IPS DF 6.9 (cell line): ENCODE results near the gene KCNQ1.

Experiments used
- DNase-seq: peaks from one replicate; pipeline ENCODE4 v3.0.0-alpha.2; 2013; ENCODE audit warnings: low read depth, low spot score
- H3K27ac ChIP-seq: one replicate; pipeline ENCODE4 v1.5.1; 2013; ENCODE audit warnings: low read length, control low read depth
- H3K27me3 ChIP-seq: 2 replicates; pipeline ENCODE4 v1.6.1; 2013; ENCODE audit warnings: mild to moderate bottlenecking, low read length; ENCODE audit not compliant: control insufficient read depth, insufficient read depth
- H3K36me3 ChIP-seq: 2 replicates; pipeline ENCODE4 v1.6.1; 2013; ENCODE audit warnings: low read length; ENCODE audit not compliant: control insufficient read depth, insufficient read depth
- H3K4me1 ChIP-seq: 2 replicates; pipeline ENCODE4 v1.6.1; 2013; ENCODE audit warnings: low read length; ENCODE audit not compliant: control insufficient read depth, insufficient read depth
- H3K4me3 ChIP-seq: 2 replicates; pipeline ENCODE4 v1.5.1; 2013; ENCODE audit warnings: mild to moderate bottlenecking, low read length
- H3K9me3 ChIP-seq: 2 replicates; pipeline ENCODE4 v1.6.1; 2013; ENCODE audit warnings: low read length, inconsistent platforms; ENCODE audit not compliant: control insufficient read depth, insufficient read depth
- WGBS: extraction: QIAGEN DNeasy Blood & Tissue Kit; methylation state at CpG from one replicate; pipeline ENCODE4 v1.1.7; 2013; ENCODE audit warnings: mixed read lengths, missing lambda C conversion rate; ENCODE audit not compliant: insufficient read length, insufficient coverage; 5-methylcytosine and 5-hydroxymethylcytosine counted together

Gene KCNQ1

DNA sequence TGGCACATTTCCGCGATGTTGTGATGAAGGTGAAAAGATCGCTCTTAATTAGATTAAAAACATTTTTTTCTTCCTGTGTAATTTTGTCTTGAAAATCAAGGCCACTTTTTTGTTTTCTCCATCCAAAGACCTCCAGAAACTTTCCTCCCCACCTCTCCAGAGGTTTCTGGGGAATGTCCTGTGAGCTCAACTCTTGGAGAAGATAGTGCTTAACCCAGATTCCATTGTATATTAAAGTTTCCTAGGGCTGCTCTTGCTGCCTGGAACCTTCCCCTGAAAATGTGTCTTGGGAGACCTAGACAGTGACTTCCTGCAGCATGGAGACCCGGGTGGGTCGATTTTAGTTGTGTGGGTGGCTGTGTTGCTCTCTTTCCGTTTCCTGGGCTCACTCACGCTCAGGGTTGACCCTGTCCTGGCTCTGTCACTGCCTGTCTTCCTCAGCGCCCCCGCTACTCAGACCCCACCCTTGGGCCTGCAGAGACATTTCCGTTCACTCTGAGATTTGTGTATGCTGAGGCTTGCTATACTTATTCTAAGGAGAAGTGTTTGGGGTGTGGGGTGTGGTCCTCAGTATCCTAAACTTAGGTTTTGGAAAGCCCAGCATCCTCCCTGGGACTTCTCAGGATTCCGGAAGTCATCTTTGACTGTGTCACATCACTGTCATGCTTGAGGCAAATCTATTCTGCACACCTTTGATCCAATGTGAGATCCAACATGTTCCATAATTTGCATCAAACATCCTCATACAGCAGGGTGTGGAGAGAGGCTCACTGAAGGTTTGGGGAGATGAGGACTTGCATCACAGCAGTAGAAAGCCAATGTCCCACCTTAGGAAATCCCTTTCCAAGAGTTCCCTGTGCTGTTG is 207.8 kb downstream of the KCNQ1 start:
- no CpG with 5 or more reads among the region's 11 CpGs for WGBS

DNA sequence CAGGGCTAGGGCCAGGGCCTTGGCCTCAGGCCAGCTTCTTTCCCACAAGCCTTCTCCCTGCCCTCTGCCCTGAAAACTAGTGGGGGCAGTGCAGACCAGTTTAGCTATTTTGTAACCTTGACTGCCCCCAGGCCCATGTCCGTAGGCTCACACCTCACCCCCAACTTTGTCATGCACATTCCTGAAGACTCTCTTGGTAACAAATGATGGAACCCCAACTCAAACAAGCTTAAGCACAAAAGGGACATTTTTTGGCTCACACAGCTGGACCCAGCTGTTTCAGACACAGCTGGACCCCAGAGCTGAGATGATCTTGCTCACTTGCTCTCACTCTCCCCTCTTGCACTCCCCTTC is 208.4 kb downstream of the KCNQ1 start:
- 0 out of 2 replicates have a peak, but pooled peaks cover 4% of the 10 kb centered on the region for H3K27me3 ChIP-seq

More for the DNA sequence above, 207.8 kb downstream of the KCNQ1 start:
- no peaks in the 10 kb centered on the region for H3K4me1 ChIP-seq
- H3K27ac ChIP-seq, result no peak overlapping the region
- H3K36me3 ChIP-seq, result no peaks in the 10 kb centered on the region; the same call in 1 of the 2 replicates
- DNase-seq, result no peak
- 0 out of 2 replicates have a peak, but pooled peaks cover 4% of the 10 kb centered on the region for H3K27me3 ChIP-seq
- peaks cover 16% of the 10 kb centered on the region for H3K9me3 ChIP-seq
- no peak overlapping the region for H3K4me3 ChIP-seq

DNA sequence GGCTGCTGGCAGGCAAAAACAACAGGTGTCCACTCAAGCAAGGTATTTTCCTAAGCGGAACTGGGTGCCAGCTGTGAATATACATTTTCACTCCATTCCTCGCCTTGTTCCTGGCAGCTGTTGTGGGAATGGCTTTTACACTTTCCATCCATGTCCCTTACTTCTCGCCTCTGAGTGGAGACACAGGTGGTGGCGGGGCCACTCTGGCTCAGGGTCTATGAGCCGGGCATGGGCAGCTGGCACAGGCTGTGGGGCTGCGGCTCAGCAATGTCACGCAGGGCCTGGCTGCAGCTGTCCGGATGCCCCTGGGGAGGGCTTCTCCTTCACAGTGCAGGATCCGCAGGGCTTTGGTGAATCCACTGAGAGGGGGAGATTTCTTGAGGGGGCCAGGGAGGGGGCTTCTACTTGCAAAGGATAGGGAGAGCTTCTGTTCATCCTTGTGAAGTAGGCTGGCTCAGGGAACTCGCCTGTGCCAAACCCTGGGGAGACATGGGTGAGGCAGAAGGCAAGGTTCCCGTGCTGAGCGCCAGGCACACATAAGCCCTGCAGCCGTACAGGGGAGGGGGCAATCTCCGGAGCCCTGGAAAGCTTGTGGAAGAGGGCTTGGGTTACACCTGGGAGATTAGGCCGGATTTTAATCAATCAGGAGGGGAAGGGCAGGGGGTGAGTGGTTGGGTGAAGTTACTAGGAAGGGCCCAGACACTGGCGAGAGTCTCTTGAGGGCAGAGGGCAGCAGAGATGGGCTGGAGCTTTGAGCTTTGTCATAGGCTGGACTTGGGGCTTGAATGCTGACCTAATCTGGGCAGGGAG is 209.3 kb downstream of the KCNQ1 start:
- Histone ChIP-seq H3K27ac (no peak overlapping the region), H3K9me3 (peaks cover 16% of the 10 kb centered on the region), H3K36me3 (no peaks in the 10 kb centered on the region; the same call in 1 of the 2 replicates), H3K27me3 (0 out of 2 replicates have a peak, but pooled peaks cover 4% of the 10 kb centered on the region), H3K4me1 (no peaks in the 10 kb centered on the region), H3K4me3 (no peak overlapping the region)
- DNase-seq, result no peak
- WGBS, result no CpG with 5 or more reads among the region's 16 CpGs

More for the DNA sequence above, 208.4 kb downstream of the KCNQ1 start:
- no peak overlapping the region for H3K27ac ChIP-seq
- no CpG with 5 or more reads among the region's 1 CpG for WGBS
- no peaks in the 10 kb centered on the region for H3K4me1 ChIP-seq
- no peaks in the 10 kb centered on the region; the same call in 1 of the 2 replicates for H3K36me3 ChIP-seq
- DNase-seq, result no peak
- H3K9me3 ChIP-seq, result peaks cover 16% of the 10 kb centered on the region
- no peak overlapping the region for H3K4me3 ChIP-seq

DNA sequence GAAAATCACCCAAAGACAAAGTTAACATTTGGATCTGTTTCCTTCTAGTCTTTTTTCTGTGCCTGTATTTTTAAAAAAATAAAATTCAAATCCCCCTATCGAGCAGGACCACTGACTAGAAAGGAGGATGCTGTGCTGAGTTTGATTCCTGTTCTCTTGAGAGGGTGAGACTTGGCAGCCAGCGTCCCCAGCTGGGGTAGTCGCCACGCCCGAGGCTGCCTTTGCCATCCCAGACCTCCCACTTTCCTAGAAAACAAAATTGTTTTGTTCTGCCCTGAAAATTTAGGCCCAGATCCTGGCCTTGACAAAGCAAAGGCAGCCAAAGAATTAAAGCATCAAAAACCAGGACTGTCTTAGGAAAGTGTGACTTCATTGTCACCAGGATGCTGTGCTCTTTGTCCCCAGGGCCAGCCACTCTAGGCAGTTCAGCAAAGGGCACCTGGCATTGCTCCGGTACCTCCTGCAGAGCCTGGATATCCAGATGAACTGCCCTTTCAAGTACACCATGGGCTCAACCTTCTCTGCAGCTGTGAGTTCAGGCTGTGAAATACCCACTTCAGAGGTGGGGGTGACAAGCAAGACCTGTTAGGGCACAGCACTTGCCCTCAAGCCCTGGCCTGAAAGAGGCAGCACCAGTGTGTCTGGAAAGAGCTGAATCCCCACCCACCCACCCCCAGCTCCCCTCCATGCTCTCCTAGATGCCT is 210.4 kb downstream of the KCNQ1 start:
- Histone ChIP-seq H3K4me3 (no peak overlapping the region), H3K27me3 (0 out of 2 replicates have a peak, but pooled peaks cover 4% of the 10 kb centered on the region), H3K4me1 (no peaks in the 10 kb centered on the region), H3K36me3 (no peaks in the 10 kb centered on the region; the same call in 1 of the 2 replicates), H3K9me3 (peaks cover 16% of the 10 kb centered on the region), H3K27ac (no peak overlapping the region)
- no peak for DNase-seq
- no CpG with 5 or more reads among the region's 6 CpGs for WGBS

DNA sequence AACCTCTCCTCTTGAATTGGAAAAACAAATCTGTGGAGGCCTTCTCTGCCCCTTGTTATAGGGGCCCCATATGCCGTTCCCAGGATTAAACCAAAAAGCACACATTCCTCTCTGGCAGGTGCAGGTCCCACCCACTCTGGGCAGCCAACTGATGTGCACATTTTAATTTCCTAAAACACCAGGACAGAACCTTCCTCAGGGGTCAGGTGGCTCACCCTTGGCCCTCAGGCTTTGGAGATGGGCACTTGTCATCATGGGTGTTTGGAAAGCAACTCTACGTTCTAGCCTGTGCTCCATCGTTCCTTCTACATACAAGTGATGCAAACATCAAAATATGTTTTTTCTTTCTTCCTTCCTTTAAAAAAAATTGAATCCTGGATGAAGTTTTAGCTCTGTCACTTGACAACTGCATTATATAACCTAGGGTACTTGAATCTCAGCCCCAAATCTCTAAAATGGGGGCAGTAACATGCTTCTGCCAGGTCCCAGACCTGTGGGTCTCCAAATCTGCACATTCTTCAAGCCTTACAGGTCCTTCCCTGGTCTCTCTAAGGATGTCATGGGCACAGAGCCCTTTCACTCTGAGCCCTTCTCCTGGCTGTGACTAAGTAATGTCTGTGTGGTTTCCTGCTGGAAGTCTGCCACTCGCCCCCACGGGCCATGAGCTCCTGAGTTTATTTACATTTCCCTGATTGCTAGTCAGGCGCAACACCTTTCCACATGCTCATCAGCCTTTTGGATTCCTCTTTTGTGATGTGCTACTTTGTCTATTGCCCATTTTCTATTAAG is 211.2 kb downstream of the KCNQ1 start:
- H3K27me3 ChIP-seq, result 0 out of 2 replicates have a peak, but pooled peaks cover 4% of the 10 kb centered on the region
- no CpG with 5 or more reads among the region's 6 CpGs for WGBS

DNA sequence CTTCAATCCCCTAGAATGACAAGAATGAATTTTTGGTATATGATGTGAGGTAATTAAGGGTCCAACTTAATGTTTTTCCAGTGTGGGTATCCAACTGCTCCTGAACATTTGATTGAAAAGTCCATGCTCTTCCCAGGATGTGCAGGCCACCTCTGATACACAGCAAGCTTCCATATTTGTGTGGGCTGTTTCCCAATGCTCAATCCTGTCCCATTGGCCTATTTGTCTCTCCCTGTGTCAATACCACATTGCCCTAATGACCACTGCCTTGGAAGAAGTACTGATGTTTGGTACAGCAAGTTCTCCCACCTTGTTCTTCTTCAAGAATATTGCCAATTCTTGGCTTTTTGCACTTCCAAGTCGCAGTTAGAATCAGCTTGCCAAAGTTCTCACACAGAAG is 212.1 kb downstream of the KCNQ1 start:
- DNase-seq, result no peak
- no CpG with 5 or more reads among the region's 1 CpG for WGBS
- H3K4me3 ChIP-seq, result no peak overlapping the region
- peaks cover 13% of the 10 kb centered on the region for H3K9me3 ChIP-seq
- no peak overlapping the region for H3K27ac ChIP-seq
- H3K27me3 ChIP-seq, result 0 out of 2 replicates have a peak, but pooled peaks cover 4% of the 10 kb centered on the region
- no peaks in the 10 kb centered on the region for H3K4me1 ChIP-seq
- no peaks in the 10 kb centered on the region; the same call in 1 of the 2 replicates for H3K36me3 ChIP-seq

More for the DNA sequence above, 211.2 kb downstream of the KCNQ1 start:
- Histone ChIP-seq H3K9me3 (peaks cover 13% of the 10 kb centered on the region), H3K4me1 (no peaks in the 10 kb centered on the region), H3K36me3 (no peaks in the 10 kb centered on the region; the same call in 1 of the 2 replicates), H3K4me3 (no peak overlapping the region), H3K27ac (no peak overlapping the region)
- no peak for DNase-seq

DNA sequence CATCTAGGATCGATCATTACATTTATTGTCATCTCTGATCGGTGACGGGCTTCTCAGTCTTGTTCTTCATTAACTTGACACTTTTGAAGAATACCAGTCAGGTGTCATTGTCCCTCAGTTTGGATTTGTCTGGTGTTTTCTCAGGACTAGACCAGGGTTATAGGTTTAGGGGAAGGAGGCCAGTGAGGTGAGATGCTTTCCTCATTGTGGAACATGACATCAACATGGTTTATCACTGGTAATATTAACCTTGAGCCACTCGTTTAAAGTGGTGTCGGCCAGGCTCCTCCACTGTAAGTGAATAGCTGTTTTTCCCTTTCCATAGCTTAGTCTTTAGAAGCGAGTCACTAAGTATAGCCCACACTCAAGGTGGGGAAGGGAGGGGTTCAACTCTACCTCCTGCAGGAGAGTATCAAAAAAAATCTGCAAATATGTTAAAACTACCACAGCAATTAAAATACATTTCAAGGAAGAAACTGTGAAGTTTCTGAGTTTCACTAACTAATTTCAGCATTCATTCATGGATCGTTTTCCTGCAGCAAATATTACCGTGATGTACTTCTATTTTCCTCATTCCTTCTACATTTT is 213.0 kb downstream of the KCNQ1 start:
- Histone ChIP-seq H3K36me3 (no peaks in the 10 kb centered on the region), H3K4me3 (no peak overlapping the region), H3K27me3 (0 out of 2 replicates have a peak, but pooled peaks cover 4% of the 10 kb centered on the region), H3K4me1 (no peaks in the 10 kb centered on the region), H3K9me3 (peaks cover 9% of the 10 kb centered on the region), H3K27ac (no peak overlapping the region)
- DNase-seq, result no peak
- WGBS, result no CpG with 5 or more reads among the region's 8 CpGs

DNA sequence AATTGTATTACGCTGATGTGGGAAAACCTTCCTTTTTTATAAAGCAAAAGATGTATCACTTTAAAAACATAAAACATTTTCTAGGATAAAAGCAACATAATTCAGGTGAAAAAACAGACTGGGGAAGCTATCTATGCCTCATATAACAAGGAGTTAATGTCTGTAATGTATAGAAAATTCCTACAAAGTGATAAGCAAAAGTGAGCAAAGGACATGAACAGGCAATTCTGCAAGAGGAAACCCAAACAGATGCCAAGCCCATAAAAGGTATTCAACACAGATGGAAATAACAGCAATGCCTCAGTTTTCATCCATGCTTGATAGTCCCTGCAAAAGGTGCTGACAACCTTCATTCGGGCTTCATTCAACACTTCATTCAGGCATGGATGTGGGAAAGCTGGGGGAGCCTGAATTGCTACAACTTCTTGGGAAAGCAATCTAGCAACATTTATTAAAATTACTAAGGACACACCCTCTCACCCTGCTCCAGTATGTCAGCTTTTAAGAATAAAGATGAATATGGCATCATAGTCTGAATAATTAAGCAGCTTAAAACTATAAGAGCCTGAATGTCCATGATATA is 215.6 kb downstream of the KCNQ1 start:
- no peak overlapping the region for H3K4me3 ChIP-seq
- no peak overlapping the region for H3K27ac ChIP-seq
- no peak for DNase-seq
- WGBS, result no CpG with 5 or more reads among the region's 2 CpGs
- no peaks in the 10 kb centered on the region; the same call in 1 of the 2 replicates for H3K9me3 ChIP-seq
- H3K4me1 ChIP-seq, result no peaks in the 10 kb centered on the region
- 0 out of 2 replicates have a peak, but pooled peaks cover 4% of the 10 kb centered on the region for H3K27me3 ChIP-seq
- H3K36me3 ChIP-seq, result no peaks in the 10 kb centered on the region
